ENCODE results near the gene ACMSD.
A peak's percentile ranks its signal among the peaks of the same experiment; 100 is the strongest.

The ACMSD gene

DNA sequence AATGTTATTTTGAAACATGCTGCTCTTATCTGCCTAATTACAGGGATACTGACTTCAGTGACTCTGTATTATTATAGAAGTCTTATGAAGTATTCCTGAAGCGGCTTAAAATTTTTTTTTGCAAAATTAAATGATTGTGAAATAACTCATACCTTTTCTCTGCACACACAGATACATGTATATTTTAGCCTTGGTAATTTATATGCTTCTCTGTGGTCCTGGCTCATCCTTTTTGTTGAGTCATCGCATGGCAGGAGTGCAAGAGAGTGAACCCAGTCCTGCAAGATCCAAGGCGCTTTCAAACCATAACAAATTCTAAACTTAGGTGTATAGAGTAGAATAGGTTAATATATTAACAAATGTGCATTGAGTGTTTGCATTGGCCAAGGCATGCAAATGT lies 88.8 kb downstream of the ACMSD start:
- in situ Hi-C loops (cut with MboI; ENCODE audit: low pct_unique_long_range_greater_than_20kb, low sequenced_read_pairs): no loop called here
- no peak for DNase-seq

DNA sequence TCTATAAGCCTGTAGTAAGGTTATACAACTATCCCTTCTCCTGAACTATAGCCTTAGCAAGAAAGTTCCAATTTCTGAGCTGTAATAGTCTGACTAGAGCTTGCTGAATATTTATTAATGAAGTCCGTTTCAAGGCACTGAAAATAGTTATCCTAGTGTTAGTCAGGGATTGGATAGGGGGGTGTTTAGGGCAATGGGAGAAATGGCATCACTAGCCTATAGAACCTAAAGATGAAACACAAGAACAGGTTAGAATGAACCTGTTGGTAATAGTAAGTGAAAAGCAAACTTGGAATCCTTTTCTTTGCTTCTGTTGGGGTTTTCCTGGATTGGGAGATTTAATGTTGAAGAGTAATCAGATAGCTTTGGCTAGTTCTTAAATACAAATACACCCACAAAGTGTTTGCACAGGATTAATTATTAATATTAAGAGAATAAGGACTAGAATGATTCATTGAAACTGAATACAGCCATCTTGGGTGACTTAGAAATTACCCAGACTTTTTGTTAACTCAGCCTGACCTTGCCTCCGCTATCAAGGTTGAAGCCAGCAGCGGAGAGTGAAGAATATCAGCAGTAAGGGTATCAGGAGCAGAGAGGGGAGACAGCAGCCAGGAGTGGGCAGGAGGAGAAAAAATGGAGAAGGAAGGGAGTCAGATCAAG lies 94.6 kb downstream of the ACMSD start:
- no peak for DNase-seq
- in situ Hi-C loops (cut with MboI; ENCODE audit: low pct_unique_long_range_greater_than_20kb, low sequenced_read_pairs): no loop called here

DNA sequence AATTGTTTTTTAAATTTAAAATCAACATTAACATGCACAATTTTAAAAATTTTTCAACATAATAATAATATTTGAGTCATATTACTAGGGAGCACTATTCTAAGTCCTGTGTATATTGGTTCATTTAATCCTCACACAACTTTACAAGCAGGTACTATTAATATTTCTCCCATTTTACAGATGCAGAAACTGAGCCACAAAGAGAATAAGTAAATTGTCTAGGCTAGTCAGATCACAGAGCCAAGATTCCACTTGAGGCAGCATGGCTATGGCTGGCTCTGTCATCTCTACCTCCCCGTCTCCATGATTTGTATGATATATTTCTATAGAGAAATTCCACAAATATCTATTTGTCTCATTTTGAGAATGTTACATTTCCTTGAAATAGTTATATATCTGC lies 95.3 kb downstream of the ACMSD start:
- in situ Hi-C loops (cut with MboI; ENCODE audit: low pct_unique_long_range_greater_than_20kb, low sequenced_read_pairs): no loop called here
- no peak for DNase-seq

DNA sequence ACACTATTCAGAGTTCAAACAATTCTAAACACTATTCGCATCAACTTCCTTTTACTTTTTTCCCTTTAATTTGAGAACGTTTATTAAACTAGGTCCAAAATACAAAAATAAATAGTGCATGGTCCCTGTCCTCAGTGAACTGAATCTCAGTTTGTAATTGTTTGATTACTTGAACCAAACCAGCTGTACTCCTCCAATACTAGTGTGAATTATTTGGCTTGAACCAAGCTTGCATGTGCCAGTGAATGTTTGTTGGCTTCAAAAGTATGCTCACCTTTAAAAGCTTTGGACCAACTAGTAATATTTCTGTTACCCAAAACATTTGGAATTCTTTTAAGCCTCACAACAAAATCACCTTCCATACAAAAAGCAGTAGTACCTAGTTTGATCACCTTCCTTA lies 95.7 kb downstream of the ACMSD start:
- no peak for DNase-seq
- in situ Hi-C loops (cut with MboI; ENCODE audit: low pct_unique_long_range_greater_than_20kb, low sequenced_read_pairs): no loop called here

DNA sequence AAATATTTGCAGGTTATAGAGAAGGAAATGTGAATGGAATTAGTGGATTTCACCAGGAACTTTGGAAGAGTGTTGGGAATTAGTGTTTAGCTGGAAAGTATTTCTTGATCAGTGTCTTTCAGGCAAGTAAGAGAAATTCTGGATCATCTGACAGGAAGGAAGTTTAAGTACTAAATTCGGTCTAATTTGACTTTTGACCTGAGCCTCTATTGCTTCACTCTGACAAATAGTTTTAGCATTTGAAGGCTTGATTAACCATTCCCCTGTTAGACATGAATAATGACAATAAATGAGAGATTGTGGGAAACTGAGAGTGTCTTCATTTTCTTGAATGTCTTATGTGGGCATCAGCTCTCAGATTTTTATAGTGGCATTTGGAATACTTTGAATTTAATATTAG lies 96.2 kb downstream of the ACMSD start:
- DNase-seq: no peak
- in situ Hi-C loops (cut with MboI; ENCODE audit: low pct_unique_long_range_greater_than_20kb, low sequenced_read_pairs): no loop called here

DNA sequence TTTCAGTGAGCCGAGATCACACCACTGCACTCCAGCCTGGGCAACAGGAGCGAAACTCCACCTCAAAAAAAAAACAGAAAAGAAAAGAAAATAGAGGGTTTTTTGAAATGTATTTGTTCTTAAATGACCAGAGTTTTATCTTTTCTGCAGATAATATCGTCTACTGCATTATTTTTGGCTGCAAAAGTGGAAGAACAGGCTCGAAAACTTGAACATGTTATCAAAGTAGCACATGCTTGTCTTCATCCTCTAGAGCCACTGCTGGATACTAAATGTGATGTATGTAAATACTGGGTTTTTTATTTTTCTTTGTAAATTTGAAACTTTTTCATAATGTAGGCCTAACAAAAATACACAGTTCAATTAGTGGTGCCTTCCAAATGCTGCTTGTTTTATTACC lies 98.3 kb downstream of the ACMSD start:
- in situ Hi-C loops (cut with MboI; ENCODE audit: low pct_unique_long_range_greater_than_20kb, low sequenced_read_pairs): no loop called here

DNA sequence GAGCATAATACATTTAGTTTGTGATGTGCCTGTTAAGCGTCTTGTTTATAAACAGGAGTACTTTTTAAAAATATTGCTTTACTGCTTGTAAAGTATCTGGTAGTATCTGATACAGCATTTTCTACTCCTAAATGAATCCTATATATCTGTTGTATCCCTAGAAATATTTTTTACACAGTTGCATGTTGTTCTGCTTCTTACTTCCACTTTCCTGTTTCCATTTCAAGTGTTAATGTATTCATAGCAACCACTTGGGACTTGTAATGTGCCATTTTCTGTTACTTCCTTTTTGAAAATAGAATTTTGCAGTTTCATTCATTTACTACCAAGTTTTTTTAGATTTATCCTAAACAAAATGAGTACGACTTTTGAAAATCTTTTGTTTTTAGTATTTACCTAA lies 105.1 kb downstream of the ACMSD start:
- DNase-seq: peak; percentile 54
- in situ Hi-C loops (cut with MboI; ENCODE audit: low pct_unique_long_range_greater_than_20kb, low sequenced_read_pairs): no loop called here

More for the DNA sequence above, 98.3 kb downstream of the ACMSD start:
- no peak for DNase-seq

DNA sequence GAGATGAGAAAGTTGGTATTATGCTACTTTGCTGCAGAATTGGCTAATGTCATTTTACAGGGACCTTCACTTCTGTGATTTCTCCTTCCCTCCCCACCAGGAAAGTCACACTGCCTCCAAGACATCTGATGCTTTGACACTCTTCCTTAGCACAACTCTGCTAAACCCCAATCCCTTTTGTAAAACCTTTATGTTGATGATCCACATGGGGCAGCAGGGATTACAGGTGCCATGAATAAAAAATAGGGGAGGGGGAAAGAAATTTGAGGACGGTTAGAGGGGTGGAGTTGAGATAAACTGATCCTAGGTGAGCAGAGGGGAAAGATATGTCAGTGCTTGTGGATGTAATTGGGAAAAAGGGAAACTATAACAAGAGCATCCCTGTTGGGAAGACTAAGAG lies 106.6 kb downstream of the ACMSD start:
- DNase-seq: no peak
- in situ Hi-C loops (cut with MboI; ENCODE audit: low pct_unique_long_range_greater_than_20kb, low sequenced_read_pairs): no loop called here

DNA sequence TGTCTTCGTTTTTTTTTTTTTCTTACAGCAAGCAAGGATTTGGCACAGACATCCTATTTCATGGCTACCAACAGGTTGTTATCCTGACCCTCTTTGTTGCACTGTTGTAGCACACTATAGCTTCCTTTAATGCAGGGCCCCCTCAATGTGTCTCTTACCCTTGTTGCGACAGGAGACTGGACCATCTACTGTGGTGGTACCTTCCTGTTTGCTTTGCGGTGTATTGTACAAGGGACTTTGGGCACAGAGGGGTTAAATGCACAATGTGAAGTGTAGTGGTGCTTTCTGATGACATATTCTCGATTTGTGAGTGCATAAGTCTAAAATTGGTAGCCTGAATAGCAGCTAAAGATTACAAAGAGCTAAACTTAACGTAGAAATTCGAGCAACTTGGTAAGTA lies 107.7 kb downstream of the ACMSD start:
- in situ Hi-C loops (cut with MboI; ENCODE audit: low pct_unique_long_range_greater_than_20kb, low sequenced_read_pairs): no loop called here

DNA sequence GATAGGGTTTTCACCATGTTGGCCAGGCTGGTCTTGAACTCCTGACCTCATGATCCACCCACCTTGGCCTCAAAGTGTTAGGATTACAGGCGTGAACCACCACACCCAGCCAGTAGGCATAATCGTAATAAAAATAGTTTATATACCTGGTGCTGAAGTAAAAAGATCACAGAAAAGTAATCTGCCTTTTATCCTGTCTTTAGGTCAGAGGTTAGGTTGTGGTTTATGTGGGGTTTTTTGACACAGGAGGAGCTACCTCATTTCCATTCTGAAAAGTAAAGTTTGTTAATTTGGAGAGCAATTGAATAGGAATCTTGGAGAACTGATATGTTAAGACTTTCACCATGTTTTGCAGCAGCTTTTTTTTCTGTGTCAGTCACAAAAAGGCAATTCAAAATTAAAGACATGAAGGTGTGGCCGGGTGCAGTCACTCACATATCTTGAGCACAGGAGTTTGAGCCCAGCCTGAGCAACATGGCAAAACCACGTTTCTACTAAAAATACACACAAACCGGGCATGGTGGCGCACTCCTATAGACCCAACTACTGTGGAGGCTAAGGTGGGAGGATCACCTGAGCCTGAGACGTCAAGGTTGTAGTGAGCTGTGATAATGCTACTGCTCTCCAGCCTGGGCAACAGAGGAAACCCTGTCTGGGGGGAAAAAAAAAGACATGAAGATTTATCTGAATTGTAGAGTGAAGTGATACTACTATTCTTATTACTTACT lies 111.7 kb downstream of the ACMSD start:
- DNase-seq: no peak
- in situ Hi-C loops (cut with MboI; ENCODE audit: low pct_unique_long_range_greater_than_20kb, low sequenced_read_pairs): no loop called here

More for the DNA sequence above, 107.7 kb downstream of the ACMSD start:
- DNase-seq: no peak

DNA sequence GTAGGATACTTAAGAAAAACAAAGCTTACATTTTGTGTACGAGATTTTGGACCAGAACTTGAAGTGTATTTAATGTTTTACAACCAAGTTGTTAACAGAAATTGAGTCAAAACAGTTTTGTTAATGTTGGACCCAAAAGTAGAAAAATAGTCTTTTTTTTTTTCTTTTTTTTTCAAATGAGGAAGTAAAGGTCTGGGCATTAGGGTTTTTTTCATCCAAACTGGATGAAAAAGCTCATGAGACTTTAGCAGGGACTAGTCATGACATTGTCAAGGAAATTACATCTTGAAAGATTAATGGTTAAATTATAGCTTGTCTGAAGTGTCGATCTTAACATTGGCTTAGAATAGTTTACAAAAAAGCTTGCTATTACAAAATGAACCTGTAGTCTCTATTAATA lies 112.5 kb downstream of the ACMSD start:
- no peak for DNase-seq
- in situ Hi-C loops (cut with MboI; ENCODE audit: low pct_unique_long_range_greater_than_20kb, low sequenced_read_pairs): no loop called here
